Activated CD8-positive, alpha-beta T cell treated with anti-CD3 and anti-CD28 coated beads, Interleukin-2, amount 10 ng/mL, durations not matched to agents 7 days and 5 days (primary cell): ENCODE measurements around the gene OR6S1. TPM values are rescaled to one million over a fixed set of nuclear protein-coding genes. Genes with fewer than 3 reads are reported as not detected.

ENCODE experiments used
- ATAC-seq: fragments of 150-1000 bp; cut with Tn5 transposase; one replicate; pipeline ENCODE4 v1.10.0; 2021; ENCODE audit warnings: moderate library complexity
- CTCF ChIA-PET: fragments of 350-600 bp; sonication (Branson Sonifier 250); formaldehyde crosslinking; loops from one replicate; lab custom pipeline; 2021; ENCODE audit warnings: antibody characterized with exemption; lab: Charles Lee
- POLR2A ChIA-PET: fragments of 350-600 bp; sonication (Branson Sonifier 250); formaldehyde crosslinking; loops from one replicate; lab custom pipeline; 2021; ENCODE audit warnings: antibody characterized with exemption; lab: Charles Lee
- DNase-seq: peaks from one replicate; pipeline ENCODE4 v3.0.0-alpha.2; 2020
- H3K27ac Mint-ChIP-seq: one replicate; pipeline ENCODE4 v1.8.0; 2021; ENCODE audit warnings: mild to moderate bottlenecking, mixed read lengths
- H3K27me3 Mint-ChIP-seq: one replicate; pipeline ENCODE4 v1.8.0; 2021; ENCODE audit warnings: low read depth, mixed read lengths
- H3K36me3 Mint-ChIP-seq: one replicate; pipeline ENCODE4 v1.8.0; 2021; ENCODE audit warnings: low read depth, mixed read lengths
- H3K4me1 Mint-ChIP-seq: one replicate; pipeline ENCODE4 v1.8.0; 2021; ENCODE audit warnings: low read depth, mixed read lengths
- H3K4me3 Mint-ChIP-seq: one replicate; pipeline ENCODE4 v1.8.0; 2021; ENCODE audit warnings: mild to moderate bottlenecking, mixed read lengths
- H3K9me3 Mint-ChIP-seq: one replicate; pipeline ENCODE4 v1.8.0; 2022; ENCODE audit warnings: mixed read lengths; ENCODE audit not compliant: insufficient read depth
- total RNA-seq, 2 experiments: library from RNA; stranded (reverse); gene quantifications; one replicate each; pipeline ENCODE4 v1.2.3, GENCODE V29; 2021

The OR6S1 gene, protein sequence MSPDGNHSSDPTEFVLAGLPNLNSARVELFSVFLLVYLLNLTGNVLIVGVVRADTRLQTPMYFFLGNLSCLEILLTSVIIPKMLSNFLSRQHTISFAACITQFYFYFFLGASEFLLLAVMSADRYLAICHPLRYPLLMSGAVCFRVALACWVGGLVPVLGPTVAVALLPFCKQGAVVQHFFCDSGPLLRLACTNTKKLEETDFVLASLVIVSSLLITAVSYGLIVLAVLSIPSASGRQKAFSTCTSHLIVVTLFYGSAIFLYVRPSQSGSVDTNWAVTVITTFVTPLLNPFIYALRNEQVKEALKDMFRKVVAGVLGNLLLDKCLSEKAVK
- total RNA-seq = not detected

DNA sequence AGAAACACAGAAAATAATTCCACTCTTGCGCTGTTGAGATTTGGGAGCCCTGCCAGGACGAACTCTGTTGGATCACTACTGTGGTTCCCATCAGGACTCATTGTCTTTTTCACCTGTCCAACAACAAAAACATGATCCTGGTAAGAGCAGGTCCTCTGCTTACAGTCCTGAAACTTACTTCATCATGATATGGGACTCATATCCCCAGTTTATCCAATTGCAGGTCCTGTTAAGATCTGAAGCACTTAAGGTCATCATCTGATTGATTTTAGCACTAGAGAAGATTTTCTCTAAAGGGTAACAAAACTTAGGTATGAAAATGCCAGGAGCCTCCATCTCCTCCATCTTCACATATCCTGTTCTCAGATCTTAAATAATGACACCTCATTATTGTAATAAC lies at the start of gene OR6S1:
OR6S1 (minus strand) TSS at position 101 of the 400 bp plus-strand sequence; CDS start at position 101, 0 bp downstream.
- Mint-ChIP-seq H3K27ac (no peak within 1 kb of the TSS), H3K4me3 (no peak within 1 kb of the TSS), H3K9me3 (no peaks in the 10 kb centered on the region), H3K36me3 (no peaks in the 10 kb centered on the region), H3K27me3 (peaks cover 47% of the 10 kb centered on the region), H3K4me1 (no peaks in the 10 kb centered on the region)
- DNase-seq (no peak), ATAC-seq (no peak)
- CTCF ChIA-PET = no interaction called here
- POLR2A ChIA-PET = no interaction called here

DNA sequence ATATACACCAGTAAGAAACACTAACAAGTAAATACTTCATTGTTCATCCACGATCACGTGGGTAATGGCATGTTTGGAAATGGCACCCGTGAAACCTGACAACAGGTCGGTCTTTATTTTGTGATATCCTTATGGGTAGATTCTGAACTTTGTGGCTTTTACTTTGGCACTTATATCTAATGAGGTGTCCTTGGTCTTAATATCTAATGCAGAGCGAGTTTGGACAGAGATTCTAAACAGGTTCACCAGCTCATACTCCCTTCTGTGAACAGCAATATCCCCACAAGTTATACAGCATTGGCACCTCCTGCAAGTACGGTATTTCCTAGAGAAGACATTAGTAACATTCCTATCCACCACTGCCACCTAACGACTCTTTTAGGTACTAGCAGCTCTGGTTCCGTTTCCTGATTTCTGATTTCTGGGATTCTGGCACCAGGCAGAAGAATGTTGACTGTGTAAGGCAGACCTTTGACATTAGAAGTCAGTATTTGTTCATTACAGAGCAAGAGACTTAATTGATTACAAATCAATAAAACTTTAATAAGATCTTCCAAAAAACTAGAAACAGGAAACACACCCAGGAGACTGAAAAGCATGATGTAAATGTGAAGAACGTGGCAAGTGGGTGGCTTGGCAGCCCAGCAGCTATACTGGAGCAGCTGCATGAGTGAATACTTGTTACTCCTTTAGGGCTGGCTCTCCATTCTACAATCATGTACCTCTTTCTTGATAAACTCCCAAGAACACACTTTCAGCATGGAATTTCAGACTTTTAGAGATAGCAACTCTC lies 49.6 kb upstream of the OR6S1 start:
- Mint-ChIP-seq H3K27me3 (no peaks in the 10 kb centered on the region), H3K36me3 (no peaks in the 10 kb centered on the region), H3K4me3 (no peak overlapping the region), H3K27ac (no peak overlapping the region), H3K9me3 (no peaks in the 10 kb centered on the region), H3K4me1 (peaks cover 10% of the 10 kb centered on the region)
- ChIA-PET CTCF (interaction anchor here (0.6 to 5.2 kb wide), 31 partner anchors 9 to 1869 kb away, joined by 3 to 108 read pairs (median 6); partner anchors contain the start of gene PARP2), POLR2A (interaction anchor here (1.3 kb wide), 1 partner anchor 26 kb away, joined by 4 read pairs; no protein-coding TSS in a partner anchor)
- ATAC-seq = peak; percentile 81
- peak; percentile 61 for DNase-seq

DNA sequence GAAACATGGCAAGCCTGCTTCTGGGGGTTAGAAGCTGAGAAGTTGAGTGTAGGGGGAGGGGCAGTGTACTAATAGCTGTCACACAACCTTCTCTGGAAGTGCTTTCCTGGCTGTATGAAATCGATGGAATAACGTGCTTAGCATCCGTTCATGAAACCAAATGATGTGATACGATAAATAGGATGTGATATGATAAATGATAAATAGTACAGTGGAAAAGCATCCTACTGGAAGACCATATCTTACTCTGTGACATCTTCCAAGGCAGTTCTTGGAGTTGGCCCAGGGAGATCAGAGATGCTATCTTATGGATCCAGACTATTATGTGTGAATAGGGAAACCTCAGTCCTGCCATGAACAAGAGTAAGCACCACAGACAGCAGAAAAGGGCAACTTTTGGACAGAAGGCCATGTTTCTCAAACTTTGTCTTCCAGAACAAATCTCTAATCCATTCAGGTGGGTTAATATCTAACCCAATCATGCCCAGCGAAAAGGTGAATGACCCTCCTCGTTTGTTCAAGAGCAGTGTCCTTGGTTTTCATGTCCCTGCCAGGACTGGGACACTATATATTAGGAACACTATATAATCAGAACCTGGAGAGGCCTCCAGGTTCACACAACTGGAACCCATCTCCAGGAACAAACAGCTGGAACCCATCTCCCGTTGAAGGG lies 46.8 kb upstream of the OR6S1 start, which contains the start of gene ANG:
ANG (plus strand) TSS at position 598 of the 673 bp plus-strand sequence. CDS start 4,801 bp downstream, outside the sequence.
- ATAC-seq (no peak), DNase-seq (no peak)
- H3K27me3 Mint-ChIP-seq = no peaks in the 10 kb centered on the region
- POLR2A ChIA-PET = no interaction called here
- CTCF ChIA-PET = interaction anchor here (1.0 to 1.8 kb wide), 4 partner anchors 24 to 356 kb away, joined by 3 to 5 read pairs (median 4); no protein-coding TSS in a partner anchor
- no peak within 1 kb of the TSS for H3K27ac Mint-ChIP-seq
- H3K36me3 Mint-ChIP-seq = no peaks in the 10 kb centered on the region
- no peak within 1 kb of the TSS for H3K4me3 Mint-ChIP-seq
- no peaks in the 10 kb centered on the region for H3K9me3 Mint-ChIP-seq
- H3K4me1 Mint-ChIP-seq = peaks cover 22% of the 10 kb centered on the region

DNA sequence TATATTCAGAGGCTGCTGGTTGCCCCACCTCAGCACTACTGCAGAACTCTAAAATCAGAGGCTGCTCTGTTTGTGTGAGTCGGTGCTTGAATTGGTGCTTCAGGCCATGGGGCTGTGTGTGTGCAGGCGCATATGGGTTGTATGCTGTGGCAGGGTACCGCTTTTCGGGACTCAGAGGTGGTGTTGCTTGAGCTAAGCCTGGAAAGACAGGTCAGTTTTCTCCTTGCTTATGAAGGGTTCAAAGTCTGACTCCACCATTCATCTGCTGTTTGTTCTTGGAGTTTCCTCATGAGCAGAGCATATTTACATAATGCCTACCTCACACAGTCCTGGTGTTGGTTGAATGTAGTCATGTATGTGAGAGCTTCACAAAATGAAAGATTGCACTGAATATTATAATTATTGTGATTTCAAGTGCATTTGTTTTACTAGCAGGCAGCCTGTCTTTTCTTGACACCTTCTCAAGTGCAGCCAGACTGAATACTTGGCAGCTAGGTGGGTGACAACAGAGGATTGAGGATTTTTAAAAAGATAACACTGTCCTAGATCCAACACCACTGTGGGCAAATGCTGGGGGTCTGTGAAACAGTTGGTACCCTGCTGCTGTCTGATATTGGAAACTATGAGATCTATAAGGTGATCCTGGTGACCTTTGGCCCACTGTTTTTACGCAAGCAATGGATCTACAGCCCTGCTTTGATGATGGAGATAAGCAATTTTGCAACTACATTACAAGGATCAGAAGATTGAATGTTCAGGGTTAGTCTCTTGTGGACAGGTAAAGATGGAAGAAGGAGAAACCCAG lies 46.1 kb upstream of the OR6S1 start:
- Mint-ChIP-seq H3K27ac (no peak overlapping the region), H3K4me1 (peaks cover 22% of the 10 kb centered on the region), H3K9me3 (no peaks in the 10 kb centered on the region), H3K36me3 (no peaks in the 10 kb centered on the region), H3K27me3 (no peaks in the 10 kb centered on the region), H3K4me3 (no peak overlapping the region)
- ATAC-seq = no peak
- ChIA-PET POLR2A (no interaction called here), CTCF (interaction anchor here (1.1 to 1.8 kb wide), 4 partner anchors 25 to 355 kb away, joined by 3 to 6 read pairs (median 4); no protein-coding TSS in a partner anchor)
- no peak for DNase-seq

DNA sequence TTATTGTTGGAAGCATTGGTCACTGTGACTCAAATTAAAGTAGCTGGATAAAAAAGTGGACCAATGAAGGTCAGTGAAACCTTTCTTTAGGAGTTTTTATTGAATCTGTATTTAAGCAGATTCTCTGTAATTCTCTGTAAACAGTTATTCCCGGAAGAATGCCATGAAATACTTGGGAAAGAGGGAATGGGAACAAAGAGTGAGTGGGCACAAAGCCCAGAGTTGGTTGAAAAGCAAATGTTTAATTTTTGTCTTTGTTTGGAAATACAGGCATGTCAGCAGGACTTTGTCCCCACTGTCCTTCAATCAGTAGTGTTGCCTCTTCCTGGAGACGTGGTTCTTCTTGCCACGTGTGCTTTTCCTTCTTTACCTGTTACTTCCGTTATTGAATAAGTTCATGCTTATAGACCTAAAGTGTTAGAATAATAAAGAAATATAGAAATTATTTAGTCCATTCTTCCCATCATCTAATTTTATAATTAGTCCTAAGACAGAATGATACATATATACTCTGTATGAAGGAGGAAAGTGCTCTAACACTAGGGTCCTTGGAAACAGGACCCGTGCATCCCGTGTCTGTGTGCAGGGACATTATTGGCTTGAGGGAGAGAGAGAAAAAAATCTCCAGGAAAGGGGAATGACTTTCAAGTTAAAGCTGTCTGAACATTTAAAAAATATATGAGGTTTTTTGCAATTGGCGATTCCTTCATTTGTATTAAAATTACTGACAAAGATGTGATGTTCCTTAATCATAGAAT lies 45.1 kb upstream of the OR6S1 start:
- ATAC-seq = no peak
- Mint-ChIP-seq H3K36me3 (no peaks in the 10 kb centered on the region), H3K4me3 (no peak overlapping the region), H3K27me3 (no peaks in the 10 kb centered on the region), H3K4me1 (peaks cover 22% of the 10 kb centered on the region), H3K27ac (no peak overlapping the region), H3K9me3 (no peaks in the 10 kb centered on the region)
- no peak for DNase-seq
- ChIA-PET CTCF (interaction anchor here (1.8 to 9.1 kb wide), 2 partner anchors 26 to 77 kb away, joined by 6 to 189 read pairs; no protein-coding TSS in a partner anchor), POLR2A (no interaction called here)

DNA sequence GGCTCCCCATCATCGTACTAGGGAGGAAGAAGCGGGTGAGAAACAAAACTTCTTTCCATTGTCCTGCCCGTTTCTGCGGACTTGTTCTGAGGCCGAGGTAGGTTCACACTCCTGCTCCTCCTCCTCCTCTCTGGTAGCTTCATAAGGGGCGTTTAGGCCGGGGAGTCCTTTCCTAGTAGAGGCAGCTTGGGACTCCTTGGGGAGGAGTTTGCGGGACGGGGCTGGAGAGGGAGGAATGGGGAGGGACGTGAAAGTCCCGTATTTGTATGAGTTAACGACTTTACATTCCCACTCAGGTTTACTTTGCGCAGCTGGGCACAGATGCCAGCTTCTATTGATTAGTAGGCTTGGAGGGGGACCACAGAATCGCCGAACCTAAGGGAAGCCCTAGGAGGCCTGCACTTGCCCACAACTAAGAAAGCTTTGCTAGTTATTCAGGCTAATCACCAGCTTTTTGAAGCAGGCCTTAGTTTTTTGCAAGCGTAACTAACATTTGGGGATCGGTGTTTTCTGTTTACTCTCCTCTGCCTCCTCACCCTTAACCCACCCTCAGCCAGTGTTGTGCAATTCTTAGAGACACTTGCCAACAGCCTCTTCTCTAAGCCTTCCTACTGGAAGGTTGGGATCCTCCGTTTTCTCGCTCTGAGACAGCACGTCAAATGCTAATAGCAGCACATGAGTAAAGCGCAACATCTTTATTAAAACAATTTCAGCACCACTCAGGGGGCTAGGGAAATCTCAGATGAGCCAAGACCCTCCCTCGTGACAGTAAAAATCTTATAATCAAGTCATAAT lies 43.4 kb upstream of the OR6S1 start:
- ATAC-seq = no peak
- Mint-ChIP-seq H3K27ac (no peak overlapping the region), H3K36me3 (no peaks in the 10 kb centered on the region), H3K4me1 (peaks cover 14% of the 10 kb centered on the region), H3K4me3 (no peak overlapping the region), H3K9me3 (no peaks in the 10 kb centered on the region), H3K27me3 (no peaks in the 10 kb centered on the region)
- CTCF ChIA-PET = interaction anchor here (0.6 to 9.1 kb wide), 13 partner anchors 9 to 357 kb away, joined by 3 to 189 read pairs (median 5); partner anchors contain the start of gene PARP2
- POLR2A ChIA-PET = interaction anchor here (1.0 to 3.2 kb wide), 5 partner anchors 17 to 342 kb away, joined by 3 to 14 read pairs (median 6); partner anchors contain the start of gene PARP2
- DNase-seq = no peak

DNA sequence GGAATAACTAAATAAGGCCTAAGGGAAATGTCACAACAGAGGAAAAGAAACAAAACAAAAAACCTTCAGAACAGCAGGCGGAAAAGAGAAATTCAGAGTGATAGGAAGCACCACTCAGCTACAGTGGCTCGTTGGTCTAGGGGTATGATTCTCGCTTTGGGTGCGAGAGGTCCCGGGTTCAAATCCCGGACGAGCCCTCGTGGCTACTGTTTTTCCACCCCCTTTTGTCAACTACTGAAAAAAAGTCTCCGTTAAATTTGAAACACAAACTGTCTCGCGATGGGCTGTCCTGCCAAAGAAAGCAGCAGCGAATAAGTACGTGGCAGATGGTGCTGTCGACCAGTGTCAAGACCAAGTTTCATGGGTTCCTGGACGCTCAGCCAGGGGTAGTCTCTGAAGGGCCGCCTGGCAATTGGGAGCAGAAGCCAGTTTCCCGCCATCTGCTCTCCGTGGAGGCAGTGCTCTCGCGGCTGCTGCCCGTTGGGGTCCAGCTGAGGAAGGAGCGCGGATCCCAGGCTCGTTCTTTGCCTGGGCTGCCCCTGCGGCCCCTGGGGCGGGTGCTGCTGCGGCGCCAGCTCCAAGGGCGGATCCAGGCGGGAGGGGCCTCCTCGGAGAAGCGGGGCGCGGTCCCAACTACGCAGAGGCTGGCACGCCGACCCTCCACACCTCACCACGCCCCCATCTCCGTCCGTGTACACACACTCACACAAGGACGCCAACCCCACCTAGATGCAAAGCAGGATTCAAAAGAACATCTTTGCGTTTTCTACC lies 42.6 kb upstream of the OR6S1 start, which contains the start of gene RNASE4:
RNASE4 (plus strand) TSS at position 670 of the 771 bp plus-strand sequence. CDS start 14,812 bp downstream, outside the sequence.
- H3K4me3 Mint-ChIP-seq = no peak within 1 kb of the TSS
- POLR2A ChIA-PET = interaction anchor here (1.0 to 3.2 kb wide), 6 partner anchors 10 to 341 kb away, joined by 3 to 14 read pairs (median 6); partner anchors contain the start of gene PARP2
- H3K9me3 Mint-ChIP-seq = no peaks in the 10 kb centered on the region
- CTCF ChIA-PET = interaction anchor here (1.0 to 9.1 kb wide), 16 partner anchors 7 to 356 kb away, joined by 3 to 189 read pairs (median 5); partner anchors contain the start of gene PARP2
- H3K27ac Mint-ChIP-seq = no peak within 1 kb of the TSS
- DNase-seq (peak; percentile 87), ATAC-seq (peak; percentile 45)
- no peaks in the 10 kb centered on the region for H3K36me3 Mint-ChIP-seq
- H3K27me3 Mint-ChIP-seq = no peaks in the 10 kb centered on the region
- H3K4me1 Mint-ChIP-seq = peaks cover 14% of the 10 kb centered on the region

DNA sequence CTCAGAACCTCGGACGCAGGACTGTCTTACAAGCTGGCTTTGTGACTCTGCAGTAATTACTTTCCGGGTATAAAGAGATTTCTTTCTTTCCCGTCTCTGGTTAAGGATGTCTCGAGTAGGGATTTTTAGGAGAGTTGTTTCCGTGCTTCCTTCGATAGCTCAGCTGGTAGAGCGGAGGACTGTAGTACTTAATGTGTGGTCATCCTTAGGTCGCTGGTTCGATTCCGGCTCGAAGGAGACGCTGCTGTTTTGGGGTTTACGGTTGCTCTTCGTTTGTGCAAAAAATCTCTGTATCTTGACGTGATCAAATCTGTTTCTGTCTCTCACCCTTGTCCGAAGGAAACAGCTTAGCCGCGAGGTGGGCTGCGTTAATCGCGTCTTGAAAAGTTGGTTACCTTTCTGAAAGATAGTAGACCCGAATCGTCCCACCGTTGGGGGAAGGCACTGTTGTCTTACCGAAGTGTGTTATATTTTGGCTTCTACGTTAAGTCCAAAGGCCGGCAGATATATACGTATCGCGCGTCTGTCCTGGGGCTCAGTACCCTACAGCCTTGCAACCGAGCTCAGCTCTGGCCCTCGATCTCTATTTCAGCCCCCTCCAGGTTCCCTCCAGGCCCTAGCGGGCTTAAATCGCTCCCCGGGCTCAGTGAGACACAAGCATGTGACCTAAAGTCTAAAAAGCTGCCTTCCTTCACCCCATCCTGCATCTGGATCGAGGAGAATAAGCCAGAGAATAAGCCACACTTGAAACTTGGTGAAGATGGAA lies 41.8 kb upstream of the OR6S1 start:
- no peaks in the 10 kb centered on the region for H3K27me3 Mint-ChIP-seq
- DNase-seq (peak; percentile 88), ATAC-seq (peak; percentile 38)
- ChIA-PET CTCF (interaction anchor here (0.7 to 9.1 kb wide), 16 partner anchors 8 to 355 kb away, joined by 3 to 189 read pairs (median 6); partner anchors contain the start of gene PARP2), POLR2A (interaction anchor here (1.3 to 3.6 kb wide), 6 partner anchors 10 to 340 kb away, joined by 3 to 21 read pairs (median 6); partner anchors contain the start of gene PARP2)
- peaks cover 14% of the 10 kb centered on the region for H3K4me1 Mint-ChIP-seq
- no peak overlapping the region for H3K27ac Mint-ChIP-seq
- no peaks in the 10 kb centered on the region for H3K9me3 Mint-ChIP-seq
- H3K36me3 Mint-ChIP-seq = no peaks in the 10 kb centered on the region
- H3K4me3 Mint-ChIP-seq = no peak overlapping the region
